Endothelial cell (in vitro differentiated cells): ENCODE measurements around the gene DPEP1. TPM values are rescaled to one million over a fixed set of nuclear protein-coding genes. Genes with fewer than 3 reads are reported as not detected.
A peak's percentile ranks its signal among the peaks of the same experiment; 100 is the strongest.

Experiments used
- DNase-seq: peaks from one replicate; pipeline ENCODE4 v3.0.0; 2021; ENCODE audit warnings: low spot score
- H3K27ac Mint-ChIP-seq: one replicate; pipeline ENCODE4 v1.8.0; 2021; ENCODE audit warnings: mixed read lengths, inconsistent platforms; ENCODE audit not compliant: unreplicated experiment
- H3K27me3 Mint-ChIP-seq: one replicate; pipeline ENCODE4 v1.8.0; 2021; ENCODE audit warnings: mild to moderate bottlenecking, moderate library complexity, mixed read lengths, inconsistent platforms; ENCODE audit not compliant: unreplicated experiment
- H3K36me3 Mint-ChIP-seq: one replicate; pipeline ENCODE4 v1.8.0; 2021; ENCODE audit warnings: mild to moderate bottlenecking, low read depth, mixed read lengths, inconsistent platforms; ENCODE audit not compliant: unreplicated experiment
- H3K4me1 Mint-ChIP-seq: one replicate; pipeline ENCODE4 v1.8.0; 2021; ENCODE audit warnings: mild to moderate bottlenecking, mixed read lengths, inconsistent platforms; ENCODE audit not compliant: unreplicated experiment
- H3K4me3 Mint-ChIP-seq: one replicate; pipeline ENCODE4 v1.8.0; 2021; ENCODE audit warnings: mild to moderate bottlenecking, mixed read lengths, inconsistent platforms; ENCODE audit not compliant: unreplicated experiment
- H3K9me3 Mint-ChIP-seq: one replicate; pipeline ENCODE4 v1.8.0; 2021; ENCODE audit warnings: mixed read lengths, inconsistent platforms; ENCODE audit not compliant: unreplicated experiment
- total RNA-seq: library from RNA; stranded (reverse); fragmentation: NEBNext Ultra II Directional; extraction: Animal tissue kit (Norgen Biotek cat#: 25700); gene quantifications from one replicate; pipeline ENCODE4 v1.2.1, GENCODE V29; 2021; ENCODE audit not compliant: unreplicated experiment
- TF ChIP-seq, protein P1 (sequence below): fragments of 200-600 bp; sonication (generic); IDR thresholded peaks from one replicate; pipeline ENCODE4 v1.5.0; 2021; ENCODE audit warnings: antibody characterized with exemption; ENCODE audit not compliant: unreplicated experiment

DPEP1 gene
- total RNA-seq, 1 donor from 2014 or later: 118 TPM

GRCh38 chr16:89600427-89600826 lies 13.0 kb upstream of the DPEP1 start:
- H3K27me3 Mint-ChIP-seq: peaks cover 3% of the 10 kb centered on the region
- H3K4me3 Mint-ChIP-seq: no peak overlapping the region
- H3K36me3 Mint-ChIP-seq: no peaks in the 10 kb centered on the region
- H3K9me3 Mint-ChIP-seq: no peaks in the 10 kb centered on the region
- H3K4me1 Mint-ChIP-seq: peaks cover 5% of the 10 kb centered on the region
- H3K27ac Mint-ChIP-seq: no peak overlapping the region
- DNase-seq: no peak
- TF ChIP-seq, protein P1, sequence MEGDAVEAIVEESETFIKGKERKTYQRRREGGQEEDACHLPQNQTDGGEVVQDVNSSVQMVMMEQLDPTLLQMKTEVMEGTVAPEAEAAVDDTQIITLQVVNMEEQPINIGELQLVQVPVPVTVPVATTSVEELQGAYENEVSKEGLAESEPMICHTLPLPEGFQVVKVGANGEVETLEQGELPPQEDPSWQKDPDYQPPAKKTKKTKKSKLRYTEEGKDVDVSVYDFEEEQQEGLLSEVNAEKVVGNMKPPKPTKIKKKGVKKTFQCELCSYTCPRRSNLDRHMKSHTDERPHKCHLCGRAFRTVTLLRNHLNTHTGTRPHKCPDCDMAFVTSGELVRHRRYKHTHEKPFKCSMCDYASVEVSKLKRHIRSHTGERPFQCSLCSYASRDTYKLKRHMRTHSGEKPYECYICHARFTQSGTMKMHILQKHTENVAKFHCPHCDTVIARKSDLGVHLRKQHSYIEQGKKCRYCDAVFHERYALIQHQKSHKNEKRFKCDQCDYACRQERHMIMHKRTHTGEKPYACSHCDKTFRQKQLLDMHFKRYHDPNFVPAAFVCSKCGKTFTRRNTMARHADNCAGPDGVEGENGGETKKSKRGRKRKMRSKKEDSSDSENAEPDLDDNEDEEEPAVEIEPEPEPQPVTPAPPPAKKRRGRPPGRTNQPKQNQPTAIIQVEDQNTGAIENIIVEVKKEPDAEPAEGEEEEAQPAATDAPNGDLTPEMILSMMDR: no peak

GRCh38 chr16:89600956-89601355 lies 12.5 kb upstream of the DPEP1 start:
- H3K27me3 Mint-ChIP-seq: no peaks in the 10 kb centered on the region
- TF ChIP-seq, protein P1: no peak
- H3K4me1 Mint-ChIP-seq: peaks cover 5% of the 10 kb centered on the region
- DNase-seq: no peak
- no peak overlapping the region for H3K27ac Mint-ChIP-seq
- no peaks in the 10 kb centered on the region for H3K9me3 Mint-ChIP-seq
- no peak overlapping the region for H3K4me3 Mint-ChIP-seq
- H3K36me3 Mint-ChIP-seq: no peaks in the 10 kb centered on the region

GRCh38 chr16:89601906-89602272 lies 11.6 kb upstream of the DPEP1 start:
- Mint-ChIP-seq H3K27me3 (no peaks in the 10 kb centered on the region), H3K4me1 (peaks cover 5% of the 10 kb centered on the region), H3K4me3 (no peak overlapping the region), H3K36me3 (no peaks in the 10 kb centered on the region), H3K27ac (no peak overlapping the region), H3K9me3 (no peaks in the 10 kb centered on the region)
- DNase-seq: no peak
- TF ChIP-seq, protein P1: no peak

- peaks cover 5% of the 10 kb centered on the region for H3K4me1 Mint-ChIP-seq
- no peak overlapping the region for H3K27ac Mint-ChIP-seq
- peak; percentile 47 for DNase-seq
- no peaks in the 10 kb centered on the region for H3K27me3 Mint-ChIP-seq
- no peaks in the 10 kb centered on the region for H3K9me3 Mint-ChIP-seq
- no peak overlapping the region for H3K4me3 Mint-ChIP-seq
- no peaks in the 10 kb centered on the region for H3K36me3 Mint-ChIP-seq
- TF ChIP-seq, protein P1: no peak
These were observed 11.0 kb upstream of the DPEP1 start for GRCh38 chr16:89602273-89602951.

DNA sequence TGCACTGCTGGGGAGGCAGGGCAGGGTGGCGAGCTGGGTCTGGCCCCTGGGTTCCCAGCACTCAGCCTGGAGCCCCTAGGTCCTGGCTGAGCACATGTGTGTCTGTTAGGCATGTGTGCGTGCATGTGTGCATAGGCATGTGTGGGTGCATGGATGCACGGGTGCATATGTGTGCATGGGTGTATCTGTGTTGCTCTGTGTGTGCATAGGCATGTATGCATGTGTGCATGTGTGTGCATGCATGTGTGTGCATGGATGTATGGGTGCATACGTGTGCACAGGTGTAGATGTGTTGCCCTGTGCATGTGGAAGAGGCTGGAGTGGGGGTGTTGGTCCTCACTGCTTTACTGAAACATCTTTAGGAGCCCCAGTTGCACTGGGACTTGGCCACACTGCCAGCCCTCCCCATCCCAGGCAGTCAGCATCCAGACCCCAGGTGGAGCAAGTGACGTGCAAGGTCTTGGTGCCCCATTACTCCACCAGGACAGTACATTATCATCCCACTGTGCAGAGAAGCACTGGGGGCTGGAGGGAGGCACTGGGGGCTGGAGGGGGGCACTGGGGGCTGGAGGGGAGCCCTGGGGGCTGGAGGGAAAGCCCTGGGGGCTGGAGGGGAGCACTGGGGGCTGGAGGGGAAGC lies 10.4 kb upstream of the DPEP1 start:
- TF ChIP-seq, protein P1: no peak
- Mint-ChIP-seq H3K36me3 (no peaks in the 10 kb centered on the region), H3K27ac (no peak overlapping the region), H3K4me3 (peak overlapping the region; percentile 42), H3K9me3 (no peaks in the 10 kb centered on the region), H3K4me1 (peaks cover 8% of the 10 kb centered on the region), H3K27me3 (no peaks in the 10 kb centered on the region)
- no peak for DNase-seq
